ENCODE data around the gene CD99.

CD99 gene

DNA sequence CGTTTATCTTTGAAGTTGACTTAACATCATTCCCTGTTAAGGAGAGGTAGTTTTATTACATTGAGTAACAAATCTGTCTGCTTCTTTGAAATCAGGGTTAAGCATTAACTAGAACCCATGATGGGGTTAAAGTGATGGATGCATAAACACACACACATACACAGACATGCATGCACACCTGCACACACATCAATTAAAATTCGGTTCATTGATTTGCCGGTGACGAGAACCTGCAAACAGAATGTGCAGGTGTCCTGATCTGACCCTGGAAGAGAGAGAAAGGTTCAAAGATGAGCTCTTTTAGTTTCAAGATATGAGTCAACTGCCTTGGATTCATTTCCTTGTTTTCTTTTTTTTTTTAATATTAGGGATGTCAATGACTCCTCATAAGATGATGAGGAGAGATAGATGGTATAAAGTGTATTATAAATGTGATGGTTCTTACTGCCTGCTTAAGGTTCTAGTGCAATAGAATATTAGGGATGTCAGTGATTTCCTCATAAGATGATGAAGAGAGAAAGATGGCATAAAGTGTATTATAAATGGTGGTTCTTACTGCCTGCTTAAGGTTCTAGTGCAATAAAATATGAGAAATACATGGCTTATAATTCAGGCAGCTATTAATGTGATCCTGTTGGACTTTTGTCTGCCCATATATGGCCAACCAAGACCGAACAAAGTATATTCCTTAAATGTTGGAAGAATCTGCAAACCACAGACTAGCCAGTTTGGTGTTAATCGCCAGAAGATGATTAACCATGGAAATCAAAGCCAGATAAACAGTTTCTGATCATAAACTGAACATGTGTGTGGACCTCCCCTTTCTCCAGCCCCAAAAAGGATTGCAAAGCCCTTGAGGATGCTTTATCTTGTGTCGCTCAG, 14.1 kb upstream of the CD99 start:
- no peak for DNase-seq

GRCh38 chrX:2677764-2678163, 13.3 kb upstream of the CD99 start:
- no peak for DNase-seq

- no peak for DNase-seq
These were observed 12.5 kb upstream of the CD99 start for GRCh38 chrX:2678583-2678982.

DNA sequence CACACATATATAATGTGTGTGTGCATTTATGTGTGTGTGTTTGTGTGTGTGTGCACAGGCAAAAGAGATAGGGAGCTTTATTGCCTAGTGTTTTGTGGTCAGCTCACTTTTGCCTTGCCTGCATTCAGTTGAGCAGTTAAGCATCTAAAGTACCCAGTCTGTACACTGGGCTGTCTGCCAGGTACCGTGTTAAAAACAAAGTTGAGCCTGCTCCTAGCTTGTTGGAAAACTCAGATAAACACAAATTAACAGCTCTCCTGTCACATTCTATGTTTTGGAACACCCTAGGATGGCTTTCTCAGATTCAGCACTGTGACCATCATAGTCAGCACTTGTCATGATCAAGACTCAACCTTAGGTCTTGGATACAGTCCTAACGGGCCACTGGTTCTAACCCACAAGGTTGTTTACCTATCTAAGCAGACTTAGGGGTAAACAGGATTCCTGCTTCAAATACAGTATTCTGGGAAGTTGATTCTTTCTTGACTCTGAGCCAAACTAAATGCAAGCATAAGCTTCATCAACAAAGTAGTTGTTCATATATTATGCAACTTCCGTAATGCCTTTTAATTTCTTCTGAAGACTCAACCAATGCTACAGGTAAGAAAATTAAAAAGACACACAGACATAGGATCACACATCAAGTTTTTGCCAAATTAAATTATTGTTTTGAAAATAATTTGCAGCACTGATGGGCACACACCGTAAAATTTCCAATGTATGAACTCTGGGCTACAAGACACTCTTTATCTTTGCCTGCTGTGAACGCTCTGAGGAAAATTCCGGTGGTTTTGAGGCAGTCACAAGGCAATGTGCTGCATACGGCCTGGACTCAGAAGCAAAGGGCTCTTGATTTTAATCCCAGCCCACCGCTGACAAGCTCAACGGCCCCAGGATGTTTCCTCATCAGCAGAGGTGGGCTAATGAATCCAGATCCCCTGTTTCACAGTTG, 11.3 kb upstream of the CD99 start:
- DNase-seq, result peak; percentile 86

DNA sequence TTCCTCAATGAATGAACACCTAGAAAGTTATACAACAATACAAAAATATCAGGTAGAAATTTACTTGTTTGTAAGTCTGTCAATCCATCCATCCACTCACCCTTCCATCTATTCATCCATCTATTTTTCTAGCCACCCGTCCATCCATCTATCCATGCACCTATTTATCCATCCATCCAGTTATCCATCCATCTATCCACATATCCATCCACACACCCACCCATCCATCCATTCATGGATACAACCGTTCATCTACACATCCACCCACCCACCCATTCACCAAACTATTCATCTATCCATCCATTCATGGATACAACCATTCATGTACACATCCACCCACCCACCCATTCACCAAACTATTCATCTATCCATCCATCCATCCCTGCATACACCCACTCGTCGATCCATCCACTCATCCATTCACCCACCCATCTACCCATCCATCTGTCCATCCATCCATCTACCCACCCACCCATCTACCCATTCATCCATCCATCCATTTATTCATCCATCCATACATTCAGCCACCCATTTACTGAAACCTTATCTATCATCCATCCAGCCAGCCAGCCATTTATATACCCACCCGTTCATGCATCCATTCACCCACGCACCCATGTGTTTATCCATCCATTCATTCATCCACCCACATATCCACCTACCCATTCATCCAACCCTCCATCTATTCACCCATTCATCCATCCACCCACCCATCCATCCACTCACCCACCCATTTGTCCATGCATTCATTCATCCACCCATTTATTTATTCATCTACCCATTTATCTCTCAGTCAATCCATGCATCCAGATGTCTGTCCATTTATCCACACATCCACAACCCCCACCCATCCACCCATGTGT, 10.4 kb upstream of the CD99 start:
- DNase-seq, result no peak

GRCh38 chrX:2682565-2683177, 8.4 kb upstream of the CD99 start:
- no peak for DNase-seq

DNA sequence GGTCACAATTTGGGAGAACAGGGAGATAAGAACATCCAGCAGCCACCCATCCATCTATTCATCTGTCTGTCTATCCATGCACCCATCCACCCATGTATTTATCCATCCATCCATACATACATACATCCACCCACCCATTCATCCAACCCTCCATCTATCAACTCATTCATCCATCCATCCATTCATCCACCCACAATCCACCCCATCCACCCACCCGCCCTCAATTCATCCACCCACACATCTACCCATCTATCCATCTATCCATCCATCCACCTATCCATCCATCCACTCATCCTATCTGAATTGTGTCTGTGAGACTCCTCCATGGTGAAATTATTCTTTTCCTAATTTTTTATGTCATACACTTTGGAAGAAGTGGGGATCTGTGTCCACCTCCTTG, 6.8 kb upstream of the CD99 start:
- DNase-seq, result no peak

- no peak for DNase-seq
These were observed 5.2 kb upstream of the CD99 start for GRCh38 chrX:2685886-2686285.

DNA sequence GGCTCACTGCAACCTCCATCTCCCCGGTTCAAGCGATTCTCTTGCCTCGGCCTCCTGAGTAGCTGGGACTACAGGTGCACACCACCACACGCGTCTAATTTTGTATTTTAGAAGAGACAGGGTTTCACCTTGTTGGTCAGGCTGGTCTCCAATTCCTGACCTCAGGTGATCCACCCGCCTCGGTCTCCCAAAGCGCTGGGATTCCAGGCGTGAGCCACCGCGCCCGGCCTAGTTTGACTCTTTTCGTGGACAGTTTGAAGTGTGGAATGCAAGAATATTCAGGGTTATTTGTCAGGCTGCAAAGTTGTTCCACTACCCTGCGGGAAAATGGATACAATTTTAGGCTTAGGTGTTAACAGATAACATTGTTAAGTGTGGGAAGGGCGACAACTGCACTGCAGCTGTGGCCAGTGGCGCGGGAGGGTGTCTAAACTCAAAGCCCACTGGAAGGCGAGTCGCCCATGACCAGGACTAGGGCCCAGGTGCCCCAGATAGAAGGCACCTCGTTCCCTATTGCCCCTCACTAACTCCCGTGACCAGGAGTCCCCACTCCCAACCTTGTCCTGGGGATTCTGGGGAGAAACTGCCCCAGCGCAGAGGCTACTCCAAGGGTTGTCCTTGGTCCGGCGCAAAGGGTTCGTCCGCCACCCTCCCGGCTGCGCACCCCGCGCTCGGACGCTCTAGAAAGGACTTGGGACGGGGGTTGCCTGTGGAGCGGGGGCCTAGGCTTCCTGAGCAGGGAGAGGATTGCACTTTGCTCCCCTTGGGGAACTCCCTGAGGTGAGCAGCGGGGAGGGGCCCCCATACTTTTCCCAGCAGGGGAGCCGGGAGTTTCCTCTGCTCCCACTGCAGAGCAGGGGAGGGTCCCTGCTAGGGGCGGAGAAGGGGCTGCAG, 1.1 kb upstream of the CD99 start:
- no peak for DNase-seq

DNA sequence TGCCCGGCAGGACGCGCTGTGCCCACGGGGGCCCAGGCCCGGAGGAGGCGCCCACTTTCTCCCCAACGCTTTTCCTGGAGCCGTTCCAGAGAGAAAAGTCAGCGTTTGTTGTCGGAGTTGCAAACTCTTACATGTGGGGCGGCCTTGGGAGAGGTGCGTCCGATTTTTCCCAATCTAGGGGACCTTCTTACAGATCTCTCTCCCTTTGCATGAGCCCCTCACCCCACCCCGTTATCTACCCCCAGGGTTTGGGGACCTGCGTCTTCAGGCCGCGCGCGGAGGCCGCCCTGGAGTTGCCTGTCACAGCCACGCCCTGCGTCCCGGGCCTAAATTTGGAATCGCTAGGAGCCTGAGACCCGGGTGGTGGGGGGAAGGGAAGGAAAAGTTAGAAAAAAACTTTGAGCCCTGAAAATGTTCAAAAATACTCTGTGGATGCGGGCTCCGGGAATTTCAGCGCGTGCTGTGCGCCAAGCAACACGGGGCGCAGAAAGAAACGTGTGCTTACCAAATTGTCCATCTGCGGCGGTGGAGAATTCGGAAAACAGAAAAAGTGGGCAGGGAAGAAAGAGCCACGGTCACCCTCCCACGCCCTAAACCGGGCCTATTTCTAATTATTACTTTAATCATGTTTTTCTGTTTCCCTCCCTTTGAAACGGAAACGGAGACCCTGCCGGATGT, 587 bp downstream of the CD99 start:
- DNase-seq, result peak; percentile 72

GRCh38 chrX:2692221-2693112, 1.4 kb downstream of the CD99 start:
- DNase-seq, result peak; percentile 84

- no peak for DNase-seq
These were observed 2.3 kb downstream of the CD99 start for GRCh38 chrX:2693113-2694002.

DNA sequence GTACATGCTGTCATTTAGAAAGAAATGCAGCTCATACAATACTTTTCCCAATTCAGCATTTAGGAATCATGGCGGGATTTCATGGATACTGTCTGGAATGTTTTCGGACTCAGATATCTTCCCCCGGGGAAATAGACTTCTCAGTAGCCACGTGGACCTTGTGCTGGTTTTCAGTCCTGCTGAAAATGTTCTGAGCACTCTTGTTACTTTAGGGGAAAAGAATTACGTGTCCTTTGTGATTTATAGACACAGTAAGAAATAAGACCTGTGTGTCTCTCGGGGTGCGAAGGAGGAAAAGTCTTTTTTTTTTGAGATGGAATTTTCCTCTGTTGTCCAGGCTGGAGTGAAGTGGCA, 3.8 kb downstream of the CD99 start:
- no peak for DNase-seq

GRCh38 chrX:2696698-2697215, 5.7 kb downstream of the CD99 start:
- DNase-seq, result peak; percentile 95

DNA sequence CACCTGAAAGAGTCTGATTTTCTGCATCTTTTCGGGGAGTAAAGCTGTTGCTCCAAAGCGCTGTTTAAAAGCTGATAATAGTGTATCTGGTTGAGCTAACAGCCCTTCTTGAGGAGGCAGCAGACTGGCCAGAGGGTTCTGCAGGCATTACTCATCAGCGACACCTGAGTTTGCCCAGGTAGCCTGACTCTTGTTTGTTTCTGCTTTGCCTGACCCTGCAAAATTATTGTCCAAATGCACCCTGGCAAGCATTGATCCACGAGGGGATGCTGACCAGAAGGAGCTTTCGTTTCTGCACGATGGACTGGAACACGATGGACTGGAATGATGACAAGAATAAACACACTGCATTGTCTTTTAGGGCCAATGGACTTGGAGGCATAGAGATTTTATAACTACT, 6.2 kb downstream of the CD99 start:
- no peak for DNase-seq

DNA sequence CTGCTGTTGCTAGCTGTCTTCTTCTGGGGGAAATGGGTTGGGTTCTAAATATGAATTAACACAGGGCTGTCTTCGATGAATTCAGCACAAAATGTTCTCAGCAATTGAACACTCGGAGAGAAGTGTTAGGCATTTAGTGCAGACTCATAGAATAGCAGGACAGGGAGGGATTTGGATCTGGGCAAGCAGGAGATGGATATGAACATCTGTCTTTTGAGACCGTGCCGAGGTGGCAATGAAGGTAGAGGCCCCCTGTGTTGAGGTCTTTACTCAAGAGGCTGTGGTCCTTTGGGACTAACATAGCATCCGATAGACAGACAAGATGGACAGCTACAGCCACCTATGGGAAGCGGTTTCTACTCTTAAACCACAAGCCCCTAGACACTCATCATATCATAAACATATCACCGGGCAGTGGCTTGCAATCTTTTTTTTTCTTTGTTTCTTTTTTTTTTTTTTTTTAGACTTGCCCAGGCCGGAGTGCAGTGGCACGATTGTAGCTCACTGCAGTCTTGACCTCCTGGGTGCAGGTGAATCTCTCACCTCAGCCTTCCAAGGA, 6.7 kb downstream of the CD99 start:
- peak; percentile 74 for DNase-seq

GRCh38 chrX:2698604-2699003, 7.5 kb downstream of the CD99 start:
- DNase-seq, result no peak

DNA sequence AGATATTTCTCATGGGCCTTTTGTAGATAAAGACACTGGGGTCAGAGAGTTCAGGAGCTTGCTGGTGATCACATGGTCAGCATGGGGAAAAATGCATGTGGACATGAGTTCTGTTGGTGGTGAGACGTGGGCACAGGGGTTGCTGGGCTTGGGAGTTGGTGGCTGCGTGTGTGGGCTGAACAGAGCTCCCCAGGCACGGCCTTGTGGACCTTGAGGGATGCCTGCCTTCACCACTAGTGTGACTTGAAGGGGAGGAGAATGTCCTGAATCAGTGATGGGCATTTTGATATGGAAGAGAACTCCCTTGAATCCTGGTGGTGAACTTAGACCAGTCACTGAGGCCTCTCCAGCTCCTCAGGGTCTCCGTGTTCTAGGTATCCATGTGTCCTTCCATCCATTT, 8.9 kb downstream of the CD99 start:
- DNase-seq, result no peak
